Keratinocyte (primary cell): ENCODE data around the gene ATF6. TPM values are rescaled to one million over a fixed set of nuclear protein-coding genes. Genes with fewer than 3 reads are reported as not detected.

Source experiments
- DNase-seq: peaks from one replicate; pipeline ENCODE4 v3.0.0-alpha.2; 2011; ENCODE audit warnings: low read depth, missing footprints, low spot score
- FAIRE-seq: peaks from 2 replicates; lab custom pipeline; 2011; peaks lifted over from hg19 to GRCh38; lab: Jason Lieb, UNC
- H2AFZ ChIP-seq: 2 replicates; pipeline ENCODE4 v1.6.0; 2012; ENCODE audit warnings: low read length, control low read depth, inconsistent platforms; ENCODE audit not compliant: control insufficient read depth
- H3K27ac ChIP-seq: 2 replicates; pipeline ENCODE4 v1.5.1; 2011; ENCODE audit warnings: low read length; ENCODE audit not compliant: control insufficient read depth, insufficient read depth
- H3K27me3 ChIP-seq: 3 replicates; pipeline ENCODE4 v1.6.0; 2011; ENCODE audit warnings: low read length; ENCODE audit not compliant: control insufficient read depth, insufficient read depth; ENCODE audit errors: extremely low read depth
- H3K36me3 ChIP-seq, 2 experiments: 2 replicates in 1 of 2; 3 replicates in 1 of 2; pipeline ENCODE4 v1.5.1; 2011; ENCODE audit warnings: low read length in 2 of 2, mild to moderate bottlenecking in 1 of 2; ENCODE audit not compliant: control insufficient read depth in 2 of 2, insufficient read depth in 2 of 2; ENCODE audit errors: extremely low read depth in 1 of 2
- H3K4me1 ChIP-seq: 3 replicates; pipeline ENCODE4 v1.5.1; 2011; ENCODE audit warnings: low read length; ENCODE audit not compliant: control insufficient read depth, insufficient read depth; ENCODE audit errors: extremely low read depth
- H3K4me2 ChIP-seq: 3 replicates; pipeline ENCODE4 v1.6.0; 2011; ENCODE audit warnings: low read depth, low read length; ENCODE audit not compliant: control insufficient read depth, insufficient read depth; ENCODE audit errors: extremely low read depth
- H3K4me3 ChIP-seq, 3 experiments: fragments of 200-600 bp in 1 of 3; sonication (generic) in 1 of 3; 2 replicates in 2 of 3; 3 replicates in 1 of 3; pipeline ENCODE4 v1.5.1; 2011 to 2016; ENCODE audit warnings: low read length in 3 of 3, mild to moderate bottlenecking in 3 of 3, control low read depth in 2 of 3, inconsistent platforms in 1 of 3, low read depth in 1 of 3, mixed read lengths in 1 of 3, mixed run types in 1 of 3, moderate library complexity in 1 of 3; ENCODE audit not compliant: control insufficient read depth in 2 of 3, insufficient read depth in 2 of 3; ENCODE audit errors: extremely low read depth in 1 of 3
- H3K79me2 ChIP-seq: 2 replicates; pipeline ENCODE4 v1.6.0; 2012; ENCODE audit warnings: low read length; ENCODE audit not compliant: control insufficient read depth, insufficient read depth
- H3K9ac ChIP-seq: 3 replicates; pipeline ENCODE4 v1.6.0; 2011; ENCODE audit warnings: low read length; ENCODE audit not compliant: control insufficient read depth, insufficient read depth; ENCODE audit errors: extremely low read depth
- H3K9me1 ChIP-seq: 3 replicates; pipeline ENCODE4 v1.6.0; 2011; ENCODE audit warnings: low read length; ENCODE audit not compliant: control insufficient read depth, insufficient read depth; ENCODE audit errors: extremely low read depth
- H3K9me3 ChIP-seq: 2 replicates; pipeline ENCODE4 v1.5.1; 2012; ENCODE audit warnings: low read depth, low read length; ENCODE audit not compliant: control insufficient read depth
- H4K20me1 ChIP-seq: 3 replicates; pipeline ENCODE4 v1.6.0; 2011; ENCODE audit warnings: low read length; ENCODE audit not compliant: control insufficient read depth, insufficient read depth; ENCODE audit errors: extremely low read depth
- EZH2 ChIP-seq: IDR thresholded peaks from one replicate; pipeline ENCODE4 v1.6.1; 2012; ENCODE audit warnings: inconsistent platforms, mild to moderate bottlenecking, low read length, moderate library complexity
- dilution Hi-C: fragments of 300-500 bp; cut with MboI; formaldehyde crosslinking; loops from one replicate; pipeline ENCODE4 v1.7.0; 2020; ENCODE audit warnings: low sequenced_read_pairs; ENCODE audit not compliant: extremely low pct_ligation_motif_present
- polyA plus RNA-seq, 5 experiments: library from polyadenylated mRNA; depleted of rRNA in 3 of 5; stranded (reverse) in 3 of 5; stranded (forward) in 1 of 5; unstranded in 1 of 5; fragments of >200 nt; gene quantifications; 1 replicate in 1 of 5; 2 replicates in 3 of 5; 3 replicates in 1 of 5; pipeline versions ENCODE4 v1.2.1 to v1.2.3, GENCODE V29; 2011 to 2012; ENCODE audit warnings: missing spikeins in 2 of 5, low read depth in 1 of 5, low replicate concordance in 1 of 5
- TF ChIP-seq, protein P1 (sequence below), 3 experiments: IDR thresholded peaks in 1 of 3; conservative IDR thresholded peaks in 1 of 3; optimal IDR thresholded peaks in 1 of 3; 2 replicates in 2 of 3; 3 replicates in 1 of 3; pipeline versions ENCODE3 to v1.5.1; 2011; ENCODE audit warnings: low read length in 3 of 3, mild to moderate bottlenecking in 3 of 3, moderate library complexity in 2 of 3, control low read depth in 1 of 3, inconsistent platforms in 1 of 3; ENCODE audit not compliant: insufficient read depth in 2 of 3; ENCODE audit errors: extremely low read depth in 1 of 3

The ATF6 gene
- polyA plus RNA-seq, 1 donor (not counting 4 experiments of a cell fraction or from before 2014, with no cell fraction given) = 19.7 TPM

- DNase-seq (no peak), FAIRE-seq (no peak)
- Histone ChIP-seq H3K4me1 (no peaks in the 10 kb centered on the region), H3K4me2 (no peak overlapping the region), H2AFZ (no peak overlapping the region), H3K27me3 (no peaks in the 10 kb centered on the region), H3K9me1 (no peaks in the 10 kb centered on the region), H4K20me1 (no peaks in the 10 kb centered on the region), H3K9ac (no peak overlapping the region), H3K27ac (no peak overlapping the region), H3K36me3 (peaks cover 0 to 12% of the 10 kb centered on the region in 2 experiments), H3K4me3 (no peak overlapping the region), H3K9me3 (no peaks in the 10 kb centered on the region), H3K79me2 (no peaks in the 10 kb centered on the region)
- dilution Hi-C loops = no loop called here
- TF ChIP-seq, protein P1, sequence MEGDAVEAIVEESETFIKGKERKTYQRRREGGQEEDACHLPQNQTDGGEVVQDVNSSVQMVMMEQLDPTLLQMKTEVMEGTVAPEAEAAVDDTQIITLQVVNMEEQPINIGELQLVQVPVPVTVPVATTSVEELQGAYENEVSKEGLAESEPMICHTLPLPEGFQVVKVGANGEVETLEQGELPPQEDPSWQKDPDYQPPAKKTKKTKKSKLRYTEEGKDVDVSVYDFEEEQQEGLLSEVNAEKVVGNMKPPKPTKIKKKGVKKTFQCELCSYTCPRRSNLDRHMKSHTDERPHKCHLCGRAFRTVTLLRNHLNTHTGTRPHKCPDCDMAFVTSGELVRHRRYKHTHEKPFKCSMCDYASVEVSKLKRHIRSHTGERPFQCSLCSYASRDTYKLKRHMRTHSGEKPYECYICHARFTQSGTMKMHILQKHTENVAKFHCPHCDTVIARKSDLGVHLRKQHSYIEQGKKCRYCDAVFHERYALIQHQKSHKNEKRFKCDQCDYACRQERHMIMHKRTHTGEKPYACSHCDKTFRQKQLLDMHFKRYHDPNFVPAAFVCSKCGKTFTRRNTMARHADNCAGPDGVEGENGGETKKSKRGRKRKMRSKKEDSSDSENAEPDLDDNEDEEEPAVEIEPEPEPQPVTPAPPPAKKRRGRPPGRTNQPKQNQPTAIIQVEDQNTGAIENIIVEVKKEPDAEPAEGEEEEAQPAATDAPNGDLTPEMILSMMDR (optimal IDR thresholded peaks at IDR 0.05 in 1 of 3, IDR thresholded peaks at IDR 0.05 in 1 of 3, conservative IDR thresholded peaks at IDR 0.05 in 1 of 3; ENCODE audit: extremely low read depth in 1 of 3, insufficient read depth in 2 of 3, low read length in 3 of 3) = no peak
Observed at GRCh38 chr1:161849518-161849917, 83.4 kb downstream of the ATF6 start.

DNA sequence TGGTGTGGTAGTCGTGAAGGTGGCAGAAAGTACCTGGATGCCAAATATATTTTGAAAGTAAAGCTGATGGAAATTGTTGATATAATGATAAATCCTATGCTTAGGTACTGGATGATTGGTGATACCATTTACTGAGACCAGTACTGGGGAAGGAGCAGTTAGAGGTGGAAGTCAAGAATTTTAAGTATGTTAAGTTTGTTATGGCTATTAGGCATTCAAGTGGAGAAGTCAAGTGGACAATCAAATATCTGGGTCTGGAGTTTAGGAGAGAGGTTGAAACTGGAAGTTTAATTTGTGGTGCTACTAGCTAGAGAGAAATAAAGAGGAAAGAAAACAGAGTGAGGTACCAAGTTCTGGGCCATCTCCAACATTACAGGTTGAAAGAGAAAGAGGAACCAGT, 89.1 kb downstream of the ATF6 start:
- H3K4me1 ChIP-seq = no peaks in the 10 kb centered on the region
- TF ChIP-seq, protein P1 (optimal IDR thresholded peaks at IDR 0.05 in 1 of 3, IDR thresholded peaks at IDR 0.05 in 1 of 3, conservative IDR thresholded peaks at IDR 0.05 in 1 of 3; ENCODE audit: extremely low read depth in 1 of 3, insufficient read depth in 2 of 3, low read length in 3 of 3) = no peak
- TF ChIP-seq EZH2 = no peak
- H3K27ac ChIP-seq = no peak overlapping the region
- dilution Hi-C loops = no loop called here
- peaks cover 0 to 12% of the 10 kb centered on the region in 2 experiments for H3K36me3 ChIP-seq
- H3K27me3 ChIP-seq = no peaks in the 10 kb centered on the region
- H4K20me1 ChIP-seq = no peaks in the 10 kb centered on the region
- H3K9me1 ChIP-seq = no peaks in the 10 kb centered on the region
- no peak overlapping the region for H3K4me2 ChIP-seq
- H3K79me2 ChIP-seq = no peaks in the 10 kb centered on the region
- no peak overlapping the region for H3K9ac ChIP-seq
- H3K4me3 ChIP-seq = no peak overlapping the region
- DNase-seq (no peak), FAIRE-seq (no peak)
- H2AFZ ChIP-seq = no peak overlapping the region
- no peaks in the 10 kb centered on the region for H3K9me3 ChIP-seq
